Peyer's patch (tissue), 4 donors: Measurements from ENCODE around the gene CBLN3.

Experiments
- POLR2A ChIP-seq, 2 donors: fragments of 450-650 bp; IDR thresholded peaks; one replicate each; pipeline ENCODE4 v1.5.1; 2017; ENCODE audit warnings: antibody characterized with exemption in 2 of 2, mild to moderate bottlenecking in 2 of 2, moderate library complexity in 2 of 2
- TF ChIP-seq, protein P1 (sequence below), 6 experiments: fragments of 450-650 bp in 4 of 6; fragments of 200-600 bp in 2 of 6; sonication (generic) in 1 of 6; IDR thresholded peaks; one replicate each; pipeline ENCODE4 v1.5.1; 2017 to 2019; ENCODE audit warnings: antibody characterized with exemption in 6 of 6, mild to moderate bottlenecking in 3 of 6, moderate library complexity in 1 of 6

DNA sequence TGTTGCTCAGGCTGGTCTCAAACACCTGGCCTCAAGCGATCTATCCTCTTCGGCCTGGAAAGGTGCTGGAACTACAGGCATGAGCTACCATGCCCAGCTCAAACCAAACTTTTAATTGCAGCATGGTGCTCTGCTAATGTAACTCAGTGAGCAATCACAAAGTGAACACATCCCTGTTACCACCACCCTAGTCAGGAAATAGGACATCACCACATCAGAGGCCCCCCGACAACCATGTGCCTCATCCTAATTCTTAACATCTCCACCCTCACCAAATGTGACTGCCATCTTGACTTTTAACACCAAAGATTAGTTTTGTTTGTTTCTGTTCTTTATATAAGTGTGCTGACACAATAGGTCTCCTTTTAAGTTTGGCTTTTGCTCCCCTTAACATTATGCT lies 35.9 kb upstream of the CBLN3 start:
- TF ChIP-seq, protein P1, sequence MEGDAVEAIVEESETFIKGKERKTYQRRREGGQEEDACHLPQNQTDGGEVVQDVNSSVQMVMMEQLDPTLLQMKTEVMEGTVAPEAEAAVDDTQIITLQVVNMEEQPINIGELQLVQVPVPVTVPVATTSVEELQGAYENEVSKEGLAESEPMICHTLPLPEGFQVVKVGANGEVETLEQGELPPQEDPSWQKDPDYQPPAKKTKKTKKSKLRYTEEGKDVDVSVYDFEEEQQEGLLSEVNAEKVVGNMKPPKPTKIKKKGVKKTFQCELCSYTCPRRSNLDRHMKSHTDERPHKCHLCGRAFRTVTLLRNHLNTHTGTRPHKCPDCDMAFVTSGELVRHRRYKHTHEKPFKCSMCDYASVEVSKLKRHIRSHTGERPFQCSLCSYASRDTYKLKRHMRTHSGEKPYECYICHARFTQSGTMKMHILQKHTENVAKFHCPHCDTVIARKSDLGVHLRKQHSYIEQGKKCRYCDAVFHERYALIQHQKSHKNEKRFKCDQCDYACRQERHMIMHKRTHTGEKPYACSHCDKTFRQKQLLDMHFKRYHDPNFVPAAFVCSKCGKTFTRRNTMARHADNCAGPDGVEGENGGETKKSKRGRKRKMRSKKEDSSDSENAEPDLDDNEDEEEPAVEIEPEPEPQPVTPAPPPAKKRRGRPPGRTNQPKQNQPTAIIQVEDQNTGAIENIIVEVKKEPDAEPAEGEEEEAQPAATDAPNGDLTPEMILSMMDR (IDR thresholded peaks at IDR 0.05): no peak
- no peak for TF ChIP-seq POLR2A (IDR thresholded peaks at IDR 0.05)
